CD4-positive, CD25-positive, alpha-beta regulatory T cell (primary cell): ENCODE results near the gene SARDH. TPM values are rescaled to one million over a fixed set of nuclear protein-coding genes. Genes with fewer than 3 reads are reported as not detected.
A peak's percentile ranks its signal among the peaks of the same experiment; 100 is the strongest.

ENCODE experiments used
- ATAC-seq, 2 donors: fragments of 150-1000 bp; cut with Tn5 transposase; one replicate each; pipeline ENCODE4 v1.10.0; 2021; ENCODE audit warnings: low read depth in 2 of 2, moderate number of reproducible peaks in 2 of 2, moderate library complexity in 1 of 2
- DNase-seq, 3 donors: peaks; one replicate each; pipeline versions ENCODE4 v3.0.0 to v3.0.0-alpha.2; 2012 to 2022; ENCODE audit warnings: mixed read lengths in 1 of 3
- H3K27ac ChIP-seq: one replicate; pipeline ENCODE4 v1.7.0; 2013; ENCODE audit warnings: mild to moderate bottlenecking, low read length; ENCODE audit not compliant: insufficient read depth, poor library complexity, severe bottlenecking
- H3K27me3 ChIP-seq: one replicate; pipeline ENCODE4 v1.7.0; 2013; ENCODE audit warnings: low read length; ENCODE audit not compliant: control insufficient read depth, insufficient read depth
- H3K36me3 ChIP-seq: one replicate; pipeline ENCODE4 v1.7.0; 2013; ENCODE audit warnings: mild to moderate bottlenecking, low read length, moderate library complexity; ENCODE audit not compliant: control insufficient read depth, insufficient read depth
- H3K4me1 ChIP-seq: 2 replicates; pipeline ENCODE4 v1.7.0; 2013; ENCODE audit warnings: mild to moderate bottlenecking, low read length; ENCODE audit not compliant: insufficient read depth, control insufficient read depth, poor library complexity, severe bottlenecking
- H3K4me3 ChIP-seq: one replicate; pipeline ENCODE4 v1.7.0; 2013; ENCODE audit warnings: low read depth, mild to moderate bottlenecking, low read length, moderate library complexity
- H3K9me3 ChIP-seq, 2 experiments: 1 replicate in 1 of 2; 2 replicates in 1 of 2; pipeline ENCODE4 v1.7.0; 2013; ENCODE audit warnings: low read length in 2 of 2, mild to moderate bottlenecking in 1 of 2, moderate library complexity in 1 of 2; ENCODE audit not compliant: control insufficient read depth in 2 of 2
- H3K27ac Mint-ChIP-seq, 3 donors: one replicate each; pipeline ENCODE4 v1.8.0; 2020 to 2022; ENCODE audit warnings: mild to moderate bottlenecking in 3 of 3, mixed read lengths in 3 of 3, moderate library complexity in 2 of 3
- H3K27me3 Mint-ChIP-seq: one replicate; pipeline ENCODE4 v1.8.0; 2022; ENCODE audit warnings: mild to moderate bottlenecking, mixed read lengths
- H3K36me3 Mint-ChIP-seq: one replicate; pipeline ENCODE4 v1.8.0; 2020; ENCODE audit warnings: mixed read lengths
- H3K4me1 Mint-ChIP-seq, 4 donors: one replicate each; pipeline ENCODE4 v1.8.0; 2020 to 2022; ENCODE audit warnings: mixed read lengths in 4 of 4, mild to moderate bottlenecking in 1 of 4
- H3K4me3 Mint-ChIP-seq, 4 donors: one replicate each; pipeline ENCODE4 v1.8.0; 2020 to 2022; ENCODE audit warnings: mild to moderate bottlenecking in 4 of 4, mixed read lengths in 4 of 4, moderate library complexity in 3 of 4
- H3K9me3 Mint-ChIP-seq, 7 donors: one replicate each; pipeline ENCODE4 v1.8.0; 2020 to 2022; ENCODE audit warnings: mixed read lengths in 7 of 7, mild to moderate bottlenecking in 3 of 7, moderate library complexity in 2 of 7
- polyA plus RNA-seq, 4 donors: library from polyadenylated mRNA; unstranded; fragments of 300-500 nt; fragmentation: Illumina TruSeq; gene quantifications; one replicate each; pipeline ENCODE4 v1.2.3, GENCODE V29; 2021
- total RNA-seq: library from RNA; stranded (reverse); gene quantifications from one replicate; pipeline ENCODE4 v1.2.3, GENCODE V29; 2022

The SARDH gene
- total and polyA plus RNA-seq, 5 donors from 2014 or later, result 5.8 to 15.6 (median 8.4) TPM

GRCh38 chr9:133710661-133711427 is 27.3 kb downstream of the SARDH start:
- H3K27ac Mint-ChIP-seq, result no peak overlapping the region

GRCh38 chr9:133709691-133710571 is 28.2 kb downstream of the SARDH start:
- Histone ChIP-seq H3K27ac (peak overlapping the region; percentile 42), H3K27me3 (no peaks in the 10 kb centered on the region), H3K9me3 (no peaks in the 10 kb centered on the region), H3K4me3 (no peak overlapping the region), H3K36me3 (no peaks in the 10 kb centered on the region), H3K4me1 (peaks cover 15% of the 10 kb centered on the region)
- no peak for ATAC-seq
- Mint-ChIP-seq H3K4me1 (peaks cover 0 to 19% (median 12%) of the 10 kb centered on the region in 4 donors), H3K9me3 (no peaks in the 10 kb centered on the region), H3K36me3 (no peaks in the 10 kb centered on the region), H3K27me3 (no peaks in the 10 kb centered on the region), H3K4me3 (peak overlapping the region in 3 of 4 donors; percentile 58 to 73 (median 66)), H3K27ac (peak overlapping the region; percentile 66 to 92 (median 78))
- DNase-seq, result no peak

More at GRCh38 chr9:133710661-133711427, 27.3 kb downstream of the SARDH start:
- Histone ChIP-seq H3K27me3 (no peaks in the 10 kb centered on the region), H3K27ac (no peak overlapping the region), H3K36me3 (no peaks in the 10 kb centered on the region), H3K4me3 (no peak overlapping the region), H3K9me3 (no peaks in the 10 kb centered on the region), H3K4me1 (peaks cover 15% of the 10 kb centered on the region)
- Mint-ChIP-seq H3K4me1 (peaks cover 0 to 19% (median 12%) of the 10 kb centered on the region in 4 donors), H3K4me3 (peak overlapping the region in 1 of 4 donors; percentile 38), H3K27me3 (no peaks in the 10 kb centered on the region), H3K9me3 (no peaks in the 10 kb centered on the region), H3K36me3 (no peaks in the 10 kb centered on the region)
- no peak for DNase-seq
- ATAC-seq, result no peak

DNA sequence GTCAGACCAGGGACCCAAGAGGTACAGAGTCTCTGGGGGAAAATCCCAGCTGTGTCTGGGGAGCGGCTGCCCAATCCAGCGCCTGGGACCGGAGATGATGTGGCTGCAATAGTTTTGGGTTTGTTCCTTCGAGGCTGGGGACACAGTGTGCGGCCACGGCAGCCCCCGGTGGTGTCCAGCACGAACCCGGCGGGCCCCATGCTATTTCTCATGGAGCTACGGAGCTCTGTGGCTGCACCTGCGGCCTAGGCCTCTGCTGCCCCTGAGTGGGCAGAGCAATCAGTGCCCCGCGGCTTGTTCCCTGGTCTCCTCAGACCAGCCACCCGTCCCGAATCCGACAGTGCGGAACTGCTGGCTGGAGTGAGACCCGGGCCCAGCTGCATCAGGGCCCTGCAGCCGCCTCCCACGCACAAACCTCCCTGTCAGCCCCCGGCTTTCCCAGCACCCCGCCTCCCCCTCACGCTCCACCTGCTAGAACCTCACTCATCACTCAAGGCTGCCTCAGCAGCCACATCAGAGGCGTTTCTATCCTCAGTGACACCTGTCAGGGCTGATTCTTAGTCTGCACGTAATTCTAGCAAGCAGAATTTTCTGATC is 29.0 kb downstream of the SARDH start:
- H3K36me3 Mint-ChIP-seq, result no peaks in the 10 kb centered on the region
- H3K4me3 Mint-ChIP-seq, result peak overlapping the region in 3 of 4 donors; percentile 58 to 73 (median 66)
- DNase-seq (peak; percentile 24 to 60 (median 27)), ATAC-seq (peak; percentile 81 to 92)
- H3K27me3 ChIP-seq, result no peaks in the 10 kb centered on the region
- H3K9me3 ChIP-seq, result no peaks in the 10 kb centered on the region
- no peaks in the 10 kb centered on the region for H3K9me3 Mint-ChIP-seq
- peak overlapping the region; percentile 20 to 92 (median 78) for H3K27ac Mint-ChIP-seq
- H3K27ac ChIP-seq, result peak overlapping the region; percentile 42
- peaks cover 0 to 23% (median 12%) of the 10 kb centered on the region in 4 donors for H3K4me1 Mint-ChIP-seq
- H3K27me3 Mint-ChIP-seq, result no peaks in the 10 kb centered on the region
- H3K4me3 ChIP-seq, result no peak overlapping the region
- peaks cover 17% of the 10 kb centered on the region for H3K4me1 ChIP-seq
- no peaks in the 10 kb centered on the region for H3K36me3 ChIP-seq

GRCh38 chr9:133708246-133709014 is 29.7 kb downstream of the SARDH start:
- ATAC-seq, result no peak
- Mint-ChIP-seq H3K9me3 (no peaks in the 10 kb centered on the region), H3K4me3 (peak overlapping the region in 1 of 4 donors; percentile 32), H3K27me3 (no peaks in the 10 kb centered on the region), H3K27ac (no peak overlapping the region), H3K36me3 (no peaks in the 10 kb centered on the region), H3K4me1 (peaks cover 0 to 26% (median 12%) of the 10 kb centered on the region in 4 donors)
- H3K27ac ChIP-seq, result no peak overlapping the region
- peaks cover 23% of the 10 kb centered on the region for H3K4me1 ChIP-seq
- H3K27me3 ChIP-seq, result no peaks in the 10 kb centered on the region
- H3K36me3 ChIP-seq, result no peaks in the 10 kb centered on the region
- H3K9me3 ChIP-seq, result no peaks in the 10 kb centered on the region
- no peak overlapping the region for H3K4me3 ChIP-seq
- no peak for DNase-seq

DNA sequence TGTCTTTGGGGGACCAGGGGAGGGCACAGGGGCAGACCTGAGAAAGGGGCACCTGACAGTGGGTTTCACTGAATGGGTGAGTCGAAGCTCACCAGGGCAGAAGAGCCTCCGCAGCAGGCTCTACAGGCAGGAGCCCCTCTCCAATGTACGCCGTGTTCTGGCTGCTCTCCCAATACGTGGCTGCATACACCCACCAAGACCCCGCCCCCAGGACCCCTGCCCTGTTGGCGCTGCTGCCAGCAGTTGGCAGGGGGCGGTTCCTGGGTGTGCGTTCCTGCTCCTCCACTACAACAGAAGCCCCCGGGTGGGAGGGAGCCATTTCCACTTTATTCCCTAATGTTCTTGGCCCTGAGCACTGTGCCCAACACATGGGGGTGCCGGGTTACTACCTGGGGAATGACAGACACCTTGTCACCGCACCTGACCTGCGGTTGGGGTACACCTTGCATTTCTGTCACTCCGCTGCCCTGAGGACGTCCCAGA is 30.3 kb downstream of the SARDH start:
- H3K27ac ChIP-seq, result no peak overlapping the region
- no peaks in the 10 kb centered on the region for H3K9me3 ChIP-seq
- Mint-ChIP-seq H3K36me3 (no peaks in the 10 kb centered on the region), H3K27me3 (no peaks in the 10 kb centered on the region), H3K4me3 (peak overlapping the region in 1 of 4 donors; percentile 32), H3K4me1 (peaks cover 0 to 26% (median 12%) of the 10 kb centered on the region in 4 donors), H3K9me3 (no peaks in the 10 kb centered on the region), H3K27ac (no peak overlapping the region)
- H3K4me1 ChIP-seq, result peaks cover 30% of the 10 kb centered on the region
- DNase-seq (no peak), ATAC-seq (no peak)
- H3K4me3 ChIP-seq, result no peak overlapping the region
- no peaks in the 10 kb centered on the region for H3K27me3 ChIP-seq
- H3K36me3 ChIP-seq, result no peaks in the 10 kb centered on the region

DNA sequence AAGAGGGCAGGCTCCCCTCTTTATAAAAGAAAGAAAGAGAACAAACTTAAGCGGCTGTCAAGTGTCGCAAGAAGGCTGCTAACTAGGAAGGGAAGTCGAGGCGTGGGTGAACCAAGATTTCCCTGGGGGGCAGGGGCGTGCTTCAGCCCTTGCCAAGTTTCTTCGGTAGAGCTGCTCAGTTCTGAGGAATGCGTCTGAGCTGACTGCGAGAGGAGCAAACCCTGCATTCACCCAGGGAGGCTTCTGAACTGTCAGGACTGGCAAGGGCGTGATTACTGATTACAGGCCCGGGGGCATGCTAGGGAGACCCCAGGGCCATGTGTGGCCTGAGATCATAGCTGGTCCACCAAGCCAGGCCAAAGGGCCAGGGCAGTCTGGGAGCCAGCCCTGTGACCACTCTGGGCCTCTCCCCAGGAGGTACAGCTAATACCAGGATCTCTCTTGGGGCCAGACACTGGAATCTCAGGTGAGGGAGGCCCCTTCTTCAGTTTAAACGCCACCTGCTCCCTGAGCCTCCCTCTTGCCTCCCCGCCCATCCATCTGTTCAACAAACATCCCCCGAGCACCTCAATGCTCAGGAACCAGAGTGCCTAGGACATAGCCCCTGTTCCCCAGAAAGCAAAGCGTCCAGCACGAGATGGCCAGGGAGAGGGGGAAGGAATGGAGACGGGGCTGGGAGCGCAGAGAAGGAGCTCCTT is 30.9 kb downstream of the SARDH start:
- no peaks in the 10 kb centered on the region for H3K27me3 ChIP-seq
- H3K36me3 ChIP-seq, result no peaks in the 10 kb centered on the region
- no peaks in the 10 kb centered on the region for H3K36me3 Mint-ChIP-seq
- H3K27ac Mint-ChIP-seq, result peak overlapping the region; percentile 49 to 89 (median 87)
- no peaks in the 10 kb centered on the region for H3K27me3 Mint-ChIP-seq
- H3K27ac ChIP-seq, result no peak overlapping the region
- ATAC-seq (no peak), DNase-seq (no peak)
- H3K4me3 ChIP-seq, result no peak overlapping the region
- peak overlapping the region in 1 of 4 donors; percentile 6 for H3K4me3 Mint-ChIP-seq
- no peaks in the 10 kb centered on the region for H3K9me3 ChIP-seq
- H3K9me3 Mint-ChIP-seq, result no peaks in the 10 kb centered on the region
- H3K4me1 ChIP-seq, result peaks cover 35% of the 10 kb centered on the region
- H3K4me1 Mint-ChIP-seq, result peaks cover 0 to 31% (median 12%) of the 10 kb centered on the region in 4 donors
